K562 (cell line): ENCODE data around the gene ADCYAP1. TPM values are rescaled to one million over a fixed set of nuclear protein-coding genes. Genes with fewer than 3 reads are reported as not detected.

Experiments used
- ATAC-seq: fragments of 200-7000 bp; cut with Tn5 transposase; 3 replicates; pipeline ENCODE4 v1.9.1; 2020; ENCODE audit warnings: moderate library complexity
- BruUV-seq: library from RNA; stranded (reverse); fragments of 400-500 nt; replicated peaks from 2 replicates; lab custom pipeline; 2021; lab: Mats Ljungman, UMichigan
- CTCF ChIA-PET: fragments of 300-600 bp; formaldehyde crosslinking; extraction: SDS; loops from one replicate; lab custom pipeline; 2021; ENCODE audit warnings: low intra/inter-chr PET ratio; lab: Yijun Ruan, JAX
- POLR2A ChIA-PET: fragments of 300-600, 350-650 bp; sonication (Branson Sonifier 250); formaldehyde crosslinking; extraction: SDS; loops from one replicate; lab custom pipeline; 2021; ENCODE audit warnings: antibody characterized with exemption, inconsistent platforms; lab: Yijun Ruan, JAX
- DNase-seq, 4 experiments: peaks; one replicate each; pipeline versions ENCODE4 v3.0.0 to v3.0.0-alpha.2; 2011 to 2018; ENCODE audit warnings: low spot score in 3 of 4, mixed read lengths in 3 of 4; ENCODE audit errors: extremely low read depth in 1 of 4
- FAIRE-seq: peaks from 2 replicates; lab custom pipeline; 2011; peaks lifted over from hg19 to GRCh38; lab: Jason Lieb, UNC
- H2AFZ ChIP-seq: 2 replicates; pipeline ENCODE4 v1.6.0; 2011; ENCODE audit warnings: low read depth, low read length, control low read depth, inconsistent platforms
- H3K27ac ChIP-seq: fragments of 200-600 bp; 3 replicates; pipeline ENCODE4 v1.8.0; 2011; ENCODE audit warnings: low read depth, mild to moderate bottlenecking, control low read depth, inconsistent platforms, low read length, moderate library complexity, mixed read lengths; ENCODE audit errors: extremely low read depth
- H3K27me3 ChIP-seq, 2 experiments: fragments of 300-600 bp in 1 of 2; 2 replicates in 1 of 2; 3 replicates in 1 of 2; pipeline versions ENCODE4 v1.6.0 to v1.8.0; 2011; ENCODE audit warnings: inconsistent platforms in 2 of 2, low read length in 2 of 2, mild to moderate bottlenecking in 1 of 2, mixed read lengths in 1 of 2, moderate library complexity in 1 of 2; ENCODE audit not compliant: control insufficient read depth in 2 of 2, insufficient read depth in 2 of 2
- H3K36me3 ChIP-seq: fragments of 300-600 bp; 3 replicates; pipeline ENCODE4 v1.8.0; 2011; ENCODE audit warnings: mild to moderate bottlenecking, low read length, inconsistent platforms; ENCODE audit not compliant: control insufficient read depth, insufficient read depth
- H3K4me1 ChIP-seq, 2 experiments: fragments of 200-600 bp in 1 of 2; replicated peaks in 1 of 2; 2 replicates in 1 of 2; 3 replicates in 1 of 2; pipeline versions ENCODE4 v1.5.1 to v1.8.0; 2011; ENCODE audit warnings: inconsistent platforms in 2 of 2, low read length in 2 of 2, mild to moderate bottlenecking in 1 of 2, mixed read lengths in 1 of 2, moderate library complexity in 1 of 2; ENCODE audit not compliant: control insufficient read depth in 2 of 2, insufficient read depth in 2 of 2
- H3K4me2 ChIP-seq: 2 replicates; pipeline ENCODE4 v1.6.1; 2011; ENCODE audit warnings: low read length, control low read depth, inconsistent platforms, mixed read lengths; ENCODE audit not compliant: insufficient read depth
- H3K4me3 ChIP-seq: fragments of 200-600 bp; sonication (generic), shearing (Covaris generic); 2 replicates; pipeline ENCODE4 v1.5.1; 2016; ENCODE audit warnings: control low read depth, inconsistent platforms
- H3K79me2 ChIP-seq: fragments of 200-600 bp; 3 replicates; pipeline ENCODE4 v1.8.0; 2011; ENCODE audit warnings: low read length, inconsistent platforms; ENCODE audit not compliant: control insufficient read depth, insufficient read depth
- H3K9ac ChIP-seq, 2 experiments: 2 replicates each; pipeline versions ENCODE4 v1.6.0 to v1.6.1; 2011; ENCODE audit warnings: low read depth in 2 of 2, low read length in 2 of 2, control low read depth in 1 of 2, inconsistent platforms in 1 of 2, mild to moderate bottlenecking in 1 of 2, mixed read lengths in 1 of 2; ENCODE audit not compliant: insufficient read depth in 1 of 2
- H3K9me1 ChIP-seq: one replicate; pipeline ENCODE4 v1.6.0; 2011; ENCODE audit warnings: inconsistent platforms, mild to moderate bottlenecking, low read length, moderate library complexity; ENCODE audit not compliant: control insufficient read depth, insufficient read depth
- H3K9me3 ChIP-seq: replicated peaks from 2 replicates; pipeline ENCODE4 v1.5.1; 2011; ENCODE audit warnings: low read depth, low read length, inconsistent platforms; ENCODE audit not compliant: control insufficient read depth, insufficient read depth
- H4K20me1 ChIP-seq: replicated peaks from 2 replicates; pipeline ENCODE4 v1.6.1; 2011; ENCODE audit warnings: low read length, inconsistent platforms, mixed read lengths; ENCODE audit not compliant: control insufficient read depth, insufficient read depth
- BRF2 ChIP-seq: IDR thresholded peaks from 3 replicates; pipeline ENCODE4 v1.6.1; 2011; ENCODE audit warnings: borderline replicate concordance, mild to moderate bottlenecking; ENCODE audit not compliant: insufficient read length, insufficient read depth
- HDAC6 ChIP-seq: IDR thresholded peaks from 2 replicates; pipeline ENCODE4 v1.6.1; 2012; ENCODE audit warnings: low read depth, mild to moderate bottlenecking, control low read depth, inconsistent platforms, low read length, moderate library complexity
- IRF9 ChIP-seq: fragments of 450-650 bp; IDR thresholded peaks from 2 replicates; pipeline ENCODE4 v1.6.1; 2016; ENCODE audit warnings: missing biosample characterization, missing genetic modification characterization
- SMARCA5 ChIP-seq: fragments of 450-650 bp; IDR thresholded peaks from 2 replicates; pipeline ENCODE4 v1.6.1; 2016
- SRSF9 ChIP-seq: fragments of 200-400 bp; formaldehyde crosslinking; IDR thresholded peaks from 2 replicates; pipeline ENCODE4 v1.6.1; 2017; ENCODE audit warnings: low read depth, low read length, borderline replicate concordance
- ZMIZ1 ChIP-seq, 2 experiments: fragments of 150-350 bp in 1 of 2; IDR thresholded peaks; 2 replicates each; pipeline ENCODE4 v1.6.1; 2012 to 2016; ENCODE audit warnings: low read depth in 2 of 2, low read length in 2 of 2, mild to moderate bottlenecking in 1 of 2, moderate library complexity in 1 of 2
- WGBS: fragments of 100-300 bp; shearing (Covaris generic); methylation state at CpG from one replicate; pipeline ENCODE4 v1.1.6; 2016; ENCODE audit warnings: low coverage, mixed read lengths; ENCODE audit not compliant: insufficient coverage; ENCODE audit errors: missing lambda C conversion rate; 5-methylcytosine and 5-hydroxymethylcytosine counted together
- in situ Hi-C: fragments of 300-500 bp; cut with MboI; formaldehyde crosslinking; loops from 4 replicates; pipeline ENCODE4 v1.15.0; 2018; ENCODE audit warnings: inconsistent platforms, mixed read lengths
- intact Hi-C: fragments of 100-400 bp; cut with micrococcal nuclease; formaldehyde crosslinking; loops from 2 replicates; pipeline ENCODE4 v1.14.2; 2022
- polyA plus RNA-seq, 8 experiments: library from polyadenylated mRNA; depleted of rRNA in 4 of 8; stranded (reverse) in 5 of 8; unstranded in 3 of 8; fragments of >200 nt; fragmentation: Nextera tagmentation in 2 of 8; fragmentation: Illumina TruSeq in 1 of 8; extraction: Ambion mirVana in 2 of 8; extraction: Trizol in 1 of 8; gene quantifications; 2 replicates each; pipeline versions ENCODE4 v1.2.1 to v1.2.3, GENCODE V29; 2011 to 2014; ENCODE audit warnings: inconsistent platforms in 1 of 8, missing spikeins in 1 of 8
- total RNA-seq, 7 experiments: library from RNA; depleted of rRNA in 6 of 7; stranded (reverse); fragments of >200 nt in 6 of 7; fragmentation: Illumina TruSeq in 2 of 7; extraction: Trizol in 2 of 7; gene quantifications; 2 replicates each; pipeline versions ENCODE4 v1.2.1 to v1.2.3, GENCODE V29; 2011 to 2021; ENCODE audit warnings: low replicate concordance in 1 of 7

Gene ADCYAP1
- total and polyA plus RNA-seq, 9 of the 15 experiments (the other 6 are each of a cell fraction or from before 2014, with no cell fraction given), result 0.03 TPM; not detected in 8

- no peak for TF ChIP-seq HDAC6
- no peak for TF ChIP-seq ZMIZ1 (IDR thresholded peaks at IDR 0.05; ENCODE audit: low read depth in 2 of 2, low read length in 2 of 2)
- no peak for TF ChIP-seq SMARCA5
- no peak for TF ChIP-seq SRSF9
- TF ChIP-seq BRF2, result no peak
- no peak for TF ChIP-seq IRF9
- Histone ChIP-seq H3K4me3 (no peak overlapping the region), H4K20me1 (no peaks in the 10 kb centered on the region), H3K9me1 (no peaks in the 10 kb centered on the region), H3K27ac (no peak overlapping the region), H3K79me2 (no peaks in the 10 kb centered on the region), H3K9me3 (no peaks in the 10 kb centered on the region), H3K4me2 (no peak overlapping the region), H3K4me1 (no peaks in the 10 kb centered on the region), H3K27me3 (peaks cover 0 to 4% of the 10 kb centered on the region in 2 experiments; a peak in 2 of 5 replicates), H2AFZ (no peak overlapping the region), H3K36me3 (no peaks in the 10 kb centered on the region), H3K9ac (0 out of 4 replicates have a peak overlapping the region, but pooled peaks of 1 of the 2 experiments have one; percentile 15)
- 4% methylated on average over 9 of the region's 9 CpGs for WGBS
- intact Hi-C loops, result no loop called here
- ChIA-PET POLR2A (interaction anchor here (1.4 kb wide), 1 partner anchor 37 kb away, joined by 3 read pairs; no protein-coding TSS in a partner anchor), CTCF (no interaction called here)
- no TSS peak for BruUV-seq
- peak; percentile 79 for ATAC-seq
- DNase-seq, result no peak
- in situ Hi-C loops, result no loop called here
- FAIRE-seq, result no peak
Measured at GRCh38 chr18:949724-950631, 45.3 kb downstream of the ADCYAP1 start.
